Stimulated activated CD8-positive, alpha-beta memory T cell treated with anti-CD3 and anti-CD28 coated beads, Interleukin-7, amount 100 ng/mL, for 4 hours (primary cell): ENCODE measurements around the gene PLXNA4.

Source experiments
- DNase-seq, 2 donors: peaks; one replicate each; pipeline ENCODE4 v3.0.0-alpha.2; 2020; ENCODE audit warnings: low read depth in 2 of 2

The PLXNA4 gene

GRCh38 chr7:132532281-132532680, 44.0 kb downstream of the PLXNA4 start:
- DNase-seq = no peak

GRCh38 chr7:132531562-132531961, 44.7 kb downstream of the PLXNA4 start:
- no peak for DNase-seq

GRCh38 chr7:132528695-132529094, 47.6 kb downstream of the PLXNA4 start:
- DNase-seq = no peak

GRCh38 chr7:132527467-132528410, 48.5 kb downstream of the PLXNA4 start:
- no peak for DNase-seq

- no peak for DNase-seq
These were observed 50.0 kb downstream of the PLXNA4 start for GRCh38 chr7:132526111-132526740.

- DNase-seq = no peak
These were observed 54.8 kb downstream of the PLXNA4 start for GRCh38 chr7:132521423-132521822.

- no peak for DNase-seq
These were observed 55.5 kb downstream of the PLXNA4 start for GRCh38 chr7:132520591-132521280.

GRCh38 chr7:132519936-132520335, 56.3 kb downstream of the PLXNA4 start:
- DNase-seq = no peak

- DNase-seq = no peak
These were observed 57.5 kb downstream of the PLXNA4 start for GRCh38 chr7:132518839-132519173.

GRCh38 chr7:132518102-132518838, 58.0 kb downstream of the PLXNA4 start:
- no peak for DNase-seq

- no peak for DNase-seq
These were observed 60.0 kb downstream of the PLXNA4 start for GRCh38 chr7:132516042-132516840.

- no peak for DNase-seq
These were observed 61.1 kb downstream of the PLXNA4 start for GRCh38 chr7:132515181-132515580.

GRCh38 chr7:132514430-132514829, 61.8 kb downstream of the PLXNA4 start:
- DNase-seq = no peak

- DNase-seq = no peak
These were observed 64.3 kb downstream of the PLXNA4 start for GRCh38 chr7:132511921-132512320.

- no peak for DNase-seq
These were observed 64.9 kb downstream of the PLXNA4 start for GRCh38 chr7:132511387-132511786.

- no peak for DNase-seq
These were observed 66.6 kb downstream of the PLXNA4 start for GRCh38 chr7:132509643-132510042.

- DNase-seq = no peak
These were observed 67.4 kb downstream of the PLXNA4 start for GRCh38 chr7:132508724-132509353.

GRCh38 chr7:132504852-132505251, 71.4 kb downstream of the PLXNA4 start:
- no peak for DNase-seq

GRCh38 chr7:132504071-132504470, 72.2 kb downstream of the PLXNA4 start:
- DNase-seq = no peak

GRCh38 chr7:132503415-132503814, 72.9 kb downstream of the PLXNA4 start:
- DNase-seq = no peak

GRCh38 chr7:132501956-132502355, 74.3 kb downstream of the PLXNA4 start:
- DNase-seq = no peak
